Left kidney (tissue), 2 donors: ENCODE measurements around the gene MEGF6. TPM values are rescaled to one million over a fixed set of nuclear protein-coding genes. Genes with fewer than 3 reads are reported as not detected.

Experiments
- DNase-seq: peaks from one replicate; pipeline ENCODE4 v3.0.0-alpha.2; 2013
- polyA plus RNA-seq: library from polyadenylated mRNA; unstranded; fragments of 120-200 nt; gene quantifications from one replicate; pipeline ENCODE4 v1.2.1, GENCODE V29; 2013; ENCODE audit not compliant: insufficient read length

MEGF6 gene
- polyA plus RNA-seq, 1 donor, result 8.6 TPM

DNA sequence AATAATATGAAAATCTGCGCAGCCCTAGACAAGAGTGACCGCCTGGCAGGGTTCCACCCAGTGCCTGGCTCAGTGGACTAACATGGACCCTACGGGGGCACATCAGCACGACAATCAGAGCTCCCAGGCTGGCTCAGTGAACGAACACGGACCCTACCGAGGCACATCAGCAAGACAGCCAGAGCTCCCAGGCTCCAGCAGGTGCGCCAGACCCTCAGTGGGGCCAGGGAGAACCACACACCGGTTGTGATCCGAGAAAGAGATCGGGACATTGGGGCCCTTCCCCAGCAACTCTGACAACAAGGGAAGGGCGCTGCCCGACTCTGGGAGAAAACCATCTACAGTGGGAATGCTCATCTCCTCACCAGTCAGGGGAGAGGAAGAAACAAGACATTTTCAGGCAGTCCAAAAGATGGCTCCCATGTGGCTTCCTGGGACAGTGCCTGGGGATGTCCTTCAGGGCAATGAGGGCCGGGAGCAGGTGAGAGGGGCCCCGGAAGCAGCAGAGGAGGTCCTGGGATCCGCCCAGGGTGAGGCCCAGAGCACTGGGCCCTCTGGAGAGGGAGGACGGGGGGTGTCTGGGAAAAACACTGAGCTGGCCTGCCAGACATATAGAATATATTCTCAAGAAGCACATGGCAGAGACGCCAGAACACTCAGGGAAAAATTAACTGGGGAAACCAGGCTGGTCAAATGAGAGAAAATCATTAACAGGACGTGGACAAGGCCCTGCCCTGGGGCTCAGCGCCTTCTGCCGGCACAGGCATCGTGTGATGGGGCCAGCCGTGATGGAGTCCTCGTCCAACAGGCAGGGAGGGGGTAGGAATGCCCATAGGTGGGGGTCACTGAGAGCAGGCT is 152.0 kb downstream of the MEGF6 start:
- no peak for DNase-seq

DNA sequence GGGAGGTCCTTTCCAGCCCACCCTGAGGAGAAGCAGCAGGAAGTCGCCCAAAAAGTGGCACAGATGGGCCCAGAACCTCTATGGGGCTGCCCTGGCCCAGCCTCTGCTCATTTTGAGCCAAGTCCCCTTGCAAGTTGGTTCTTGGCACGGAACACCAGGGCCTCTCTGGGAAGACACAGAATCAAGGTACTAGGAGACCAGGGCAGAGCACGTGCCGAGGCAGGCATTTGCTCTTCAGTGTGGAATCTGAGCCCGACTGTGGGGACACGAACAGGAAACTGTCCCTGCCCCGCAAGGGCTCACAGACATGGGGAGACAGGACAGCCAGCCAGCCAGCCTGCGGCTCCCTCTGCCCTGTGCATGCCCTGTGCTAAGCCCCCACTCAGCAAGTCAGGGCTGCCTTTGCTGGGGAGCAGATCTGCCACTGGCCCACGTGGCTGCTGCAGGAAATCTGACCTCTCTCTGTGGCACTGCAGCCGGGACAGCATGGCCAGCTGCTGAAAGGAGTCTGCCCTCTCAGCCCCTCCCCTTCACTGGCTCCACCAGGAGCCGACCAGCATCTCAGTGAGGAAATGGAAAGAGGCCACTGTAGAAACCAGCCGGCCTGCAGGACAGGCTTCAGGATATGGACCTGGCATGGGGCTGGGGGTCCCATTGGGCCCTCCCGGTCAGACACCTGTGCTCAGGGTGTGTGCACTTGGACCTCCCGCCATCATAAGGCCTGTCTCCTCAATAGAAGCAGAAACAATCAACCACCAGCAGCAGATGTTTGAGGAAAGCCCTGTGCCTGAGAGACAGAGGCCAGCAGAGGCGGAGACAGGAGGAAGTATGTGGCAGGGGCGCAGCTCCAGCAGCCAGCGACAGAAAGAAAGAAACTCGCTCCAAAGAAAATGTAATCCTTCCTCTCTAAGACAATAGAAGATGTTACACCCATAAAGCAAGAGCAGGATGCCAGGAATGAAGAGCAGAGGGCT is 153.1 kb downstream of the MEGF6 start:
- no peak for DNase-seq

DNA sequence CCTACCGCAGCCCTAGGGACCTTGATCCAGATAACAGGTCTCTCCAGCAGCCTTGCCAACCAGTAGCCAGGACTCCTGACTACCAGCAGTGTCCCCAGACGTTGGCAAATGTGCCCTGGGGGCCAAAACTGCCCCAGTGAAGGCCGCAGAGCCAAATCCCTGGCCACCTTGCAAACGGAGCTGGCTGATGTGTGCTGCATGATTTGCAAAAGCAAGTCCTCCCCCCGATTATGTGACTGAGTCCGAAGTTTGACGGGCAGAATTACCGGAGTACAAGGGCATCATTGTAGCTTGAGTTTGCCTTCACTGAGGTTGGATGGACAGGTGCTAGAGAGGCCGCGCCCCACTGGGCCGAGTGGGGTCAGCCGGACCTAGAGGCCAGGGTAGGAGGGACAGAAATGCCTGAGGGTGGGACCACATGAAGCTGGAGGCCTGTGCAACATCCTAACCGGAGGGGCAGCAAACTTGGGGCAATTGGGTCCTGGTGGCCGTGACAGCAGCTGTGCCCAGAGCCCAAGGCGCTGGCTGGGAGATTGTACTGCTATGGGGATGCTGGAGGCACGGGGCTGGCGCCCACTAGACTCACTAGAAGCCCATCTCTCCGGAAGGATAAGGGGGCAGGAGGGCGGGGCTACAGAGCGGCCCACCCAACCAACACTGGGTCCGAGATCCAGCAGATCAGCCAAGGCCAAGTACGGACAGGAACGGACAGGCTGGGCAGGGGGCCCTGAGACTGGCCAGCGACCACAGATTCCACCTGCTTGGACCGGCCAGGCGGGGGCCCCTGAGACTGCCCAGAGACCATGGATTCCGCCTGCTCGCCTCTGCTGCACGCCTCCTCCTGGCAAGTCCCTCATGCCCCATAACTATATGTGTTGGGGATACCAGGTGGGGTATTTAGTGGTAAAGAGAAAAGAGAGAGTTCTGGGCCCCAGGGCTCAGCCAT is 154.1 kb downstream of the MEGF6 start:
- no peak for DNase-seq

DNA sequence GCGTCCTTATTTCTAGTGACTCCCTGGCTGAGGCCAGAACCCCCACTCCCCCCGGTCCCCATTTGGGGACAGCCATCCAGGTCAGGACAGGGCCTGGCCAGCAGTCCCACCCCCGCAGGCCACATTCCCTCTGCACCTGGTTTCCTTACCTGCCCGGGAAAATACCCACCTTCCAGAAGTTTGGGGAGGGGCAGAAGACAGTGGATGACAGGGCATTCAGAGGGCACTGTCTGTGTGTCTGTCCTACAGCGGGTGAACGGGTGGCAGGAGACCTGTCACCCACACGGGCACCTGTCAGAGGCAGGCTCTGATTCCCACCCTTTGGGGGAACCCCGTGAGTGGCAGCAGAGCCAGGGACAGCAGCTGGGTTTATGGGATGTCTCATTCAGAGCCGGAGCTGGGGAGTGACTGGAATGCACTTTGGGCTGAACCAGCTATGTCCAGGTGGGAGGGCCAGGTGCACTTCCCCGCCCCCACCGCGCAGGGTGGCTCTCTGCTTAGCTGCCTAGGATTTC is 154.8 kb downstream of the MEGF6 start:
- DNase-seq, result no peak

DNA sequence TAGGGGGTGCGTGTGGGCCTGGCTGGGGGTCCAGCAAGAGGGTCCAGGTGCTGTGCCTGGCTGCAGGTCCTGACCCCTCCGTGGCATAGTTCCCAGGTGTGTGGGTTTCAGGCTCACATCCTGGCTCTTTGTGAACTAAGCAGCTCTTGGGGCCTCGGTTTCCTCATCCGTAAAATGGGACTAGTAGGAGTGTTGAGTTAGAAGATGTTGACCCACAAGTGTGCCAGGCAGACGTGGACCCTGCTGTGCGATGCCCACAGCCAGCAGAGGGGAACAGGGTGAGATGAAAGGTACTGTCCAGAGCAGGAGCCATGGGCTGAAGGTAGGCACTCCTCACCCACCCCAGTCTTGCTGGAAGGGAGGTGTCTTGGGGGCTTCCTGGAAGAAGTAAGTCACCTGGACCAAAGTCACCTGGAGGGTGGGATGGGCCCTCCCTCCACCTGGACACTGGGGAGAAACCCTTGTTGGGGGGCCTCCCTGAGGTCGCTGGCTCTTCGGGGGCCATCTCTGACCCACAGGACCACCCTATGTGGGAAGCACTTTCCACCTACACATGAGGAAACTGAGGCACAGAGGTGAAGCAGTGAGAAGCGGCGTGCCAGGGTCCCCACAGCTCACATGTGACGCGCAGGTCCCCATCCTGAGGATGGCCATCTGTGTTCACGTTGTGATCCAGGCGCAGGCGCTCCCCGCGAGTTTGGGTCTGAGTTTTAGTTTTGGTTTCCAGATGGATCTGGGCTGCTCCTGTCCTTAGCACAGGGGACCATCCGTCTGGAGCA is 155.4 kb downstream of the MEGF6 start:
- no peak for DNase-seq

DNA sequence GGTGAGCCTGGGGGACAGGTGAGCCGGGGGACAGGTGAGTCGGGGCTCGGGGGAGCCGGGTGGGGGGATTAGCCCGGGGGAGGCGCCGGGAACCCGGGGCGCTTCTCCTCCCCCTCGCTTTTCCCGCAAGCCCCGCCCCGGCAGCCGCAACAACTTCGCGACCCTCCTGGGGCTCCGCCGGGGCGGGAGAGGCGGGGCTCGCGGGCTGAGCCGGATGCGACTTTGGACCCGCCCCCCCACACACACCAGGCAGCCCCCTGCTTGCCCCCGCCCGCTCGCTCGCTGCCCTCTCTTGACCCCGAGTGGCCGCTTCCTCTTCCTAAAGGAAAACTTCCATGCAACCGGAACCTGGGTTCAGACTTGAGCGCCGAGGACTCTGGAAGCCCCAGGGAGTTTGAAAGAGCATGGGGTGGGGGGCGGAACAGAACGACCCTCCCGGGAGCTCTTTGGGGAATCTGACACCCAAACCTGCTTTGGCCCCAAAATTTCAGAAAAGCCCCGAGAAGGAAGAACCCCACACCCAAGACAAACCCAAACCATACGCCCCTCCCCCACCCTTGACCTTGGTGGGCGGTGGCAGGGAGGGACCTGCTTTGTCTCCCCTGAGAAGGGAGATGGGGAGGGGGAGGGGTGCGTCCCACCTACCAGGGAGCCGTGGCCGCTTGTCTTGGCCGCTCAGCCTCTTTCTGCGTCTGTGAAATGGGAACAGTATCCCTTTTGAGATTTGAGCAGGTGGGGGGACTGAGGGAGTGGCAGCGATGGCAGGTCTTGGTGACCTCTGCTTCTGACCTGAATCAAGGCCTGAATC is 156.3 kb downstream of the MEGF6 start:
- no peak for DNase-seq

DNA sequence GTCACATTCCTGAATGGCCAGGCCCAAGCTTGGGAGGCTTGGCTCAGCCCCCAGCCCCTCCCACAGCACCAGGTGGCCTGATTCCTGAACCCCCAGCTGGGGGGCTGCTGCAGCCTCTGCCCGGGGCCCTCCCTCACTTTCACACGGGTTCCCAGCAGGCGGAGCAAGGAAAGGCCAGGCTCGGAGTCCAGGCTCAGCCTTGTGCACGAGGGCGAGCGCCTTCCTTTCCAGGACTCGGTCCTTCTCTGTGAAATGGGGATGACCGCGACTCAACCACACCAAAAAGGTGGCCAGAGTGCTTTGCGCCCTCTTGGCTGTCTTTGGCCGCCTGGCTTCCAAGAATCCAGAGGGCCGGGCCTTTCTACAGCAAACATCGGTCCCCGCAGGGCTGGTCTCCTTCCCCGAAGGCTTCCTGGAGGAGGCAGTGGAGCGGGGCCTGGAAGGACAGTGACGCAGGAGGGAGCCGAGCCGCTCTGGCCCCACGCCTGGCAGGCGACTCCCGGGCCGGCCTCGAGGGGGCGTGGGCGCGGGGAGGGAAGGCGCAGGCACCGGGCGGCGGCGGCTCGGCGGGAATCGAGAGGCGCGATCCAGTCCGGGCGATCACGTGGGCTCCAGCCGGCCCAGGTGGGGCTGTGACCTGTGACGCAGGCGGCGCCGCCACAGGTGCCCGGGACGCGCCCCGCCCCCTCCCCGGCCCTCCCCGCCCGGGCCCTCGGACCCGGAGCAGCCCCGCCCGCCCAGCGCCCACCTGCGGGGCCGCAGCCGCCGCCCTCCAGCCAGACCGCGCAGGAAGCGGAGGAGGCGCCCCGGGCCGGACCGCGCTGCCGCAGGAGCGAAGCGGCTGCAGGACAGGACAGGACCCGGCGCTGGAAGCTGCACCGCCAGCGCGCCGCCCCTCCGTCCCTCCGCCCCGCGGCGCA is 157.2 kb downstream of the MEGF6 start, which contains the start of gene ARHGEF16:
ARHGEF16 (plus strand) TSS at position 775 of the 920 bp plus-strand sequence. CDS start 8,420 bp downstream, outside the sequence.
- DNase-seq, result no peak

DNA sequence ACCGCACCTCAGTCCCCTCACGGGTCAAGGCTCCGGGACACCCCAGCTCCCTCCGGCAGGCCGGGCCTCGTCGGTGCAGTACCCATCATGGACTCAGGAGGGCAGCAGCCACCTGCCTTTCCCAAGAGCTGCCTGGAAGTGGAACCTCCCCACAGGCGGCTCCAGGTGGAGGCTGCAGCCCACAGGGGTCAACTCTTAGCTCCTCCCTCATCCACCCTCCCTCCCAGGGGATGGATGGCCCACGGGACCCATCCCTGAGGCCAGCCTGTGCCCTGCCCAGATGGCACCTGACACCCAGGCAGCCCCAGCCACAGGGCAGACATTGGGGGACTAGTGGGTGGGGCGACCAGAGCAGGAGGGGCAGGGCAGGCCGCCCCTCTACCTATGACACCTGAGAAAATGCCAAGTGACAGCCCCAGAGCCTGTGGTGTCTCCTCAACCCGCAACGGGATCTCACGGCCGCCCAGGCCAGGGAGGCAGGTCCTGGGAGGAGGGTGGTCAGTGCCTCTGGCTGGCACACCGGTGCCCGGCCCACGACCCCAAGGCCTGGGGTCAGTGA is 158.0 kb downstream of the MEGF6 start:
- peak; percentile 53 for DNase-seq

DNA sequence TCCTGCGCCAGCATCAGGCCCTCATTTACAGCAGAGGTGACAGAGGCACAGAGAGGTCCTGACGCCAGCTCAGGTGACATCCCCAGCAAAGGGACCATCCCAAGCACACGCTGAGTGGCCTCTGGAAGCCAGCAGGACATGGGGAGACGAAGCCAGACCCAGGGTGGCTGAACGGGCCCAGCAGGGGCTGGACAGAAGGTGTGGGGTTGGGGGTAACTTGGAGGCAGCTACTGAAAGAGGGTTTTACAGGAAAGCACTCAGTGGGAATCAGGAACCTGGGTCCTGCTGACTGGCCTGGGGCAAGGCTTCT is 158.5 kb downstream of the MEGF6 start:
- no peak for DNase-seq

DNA sequence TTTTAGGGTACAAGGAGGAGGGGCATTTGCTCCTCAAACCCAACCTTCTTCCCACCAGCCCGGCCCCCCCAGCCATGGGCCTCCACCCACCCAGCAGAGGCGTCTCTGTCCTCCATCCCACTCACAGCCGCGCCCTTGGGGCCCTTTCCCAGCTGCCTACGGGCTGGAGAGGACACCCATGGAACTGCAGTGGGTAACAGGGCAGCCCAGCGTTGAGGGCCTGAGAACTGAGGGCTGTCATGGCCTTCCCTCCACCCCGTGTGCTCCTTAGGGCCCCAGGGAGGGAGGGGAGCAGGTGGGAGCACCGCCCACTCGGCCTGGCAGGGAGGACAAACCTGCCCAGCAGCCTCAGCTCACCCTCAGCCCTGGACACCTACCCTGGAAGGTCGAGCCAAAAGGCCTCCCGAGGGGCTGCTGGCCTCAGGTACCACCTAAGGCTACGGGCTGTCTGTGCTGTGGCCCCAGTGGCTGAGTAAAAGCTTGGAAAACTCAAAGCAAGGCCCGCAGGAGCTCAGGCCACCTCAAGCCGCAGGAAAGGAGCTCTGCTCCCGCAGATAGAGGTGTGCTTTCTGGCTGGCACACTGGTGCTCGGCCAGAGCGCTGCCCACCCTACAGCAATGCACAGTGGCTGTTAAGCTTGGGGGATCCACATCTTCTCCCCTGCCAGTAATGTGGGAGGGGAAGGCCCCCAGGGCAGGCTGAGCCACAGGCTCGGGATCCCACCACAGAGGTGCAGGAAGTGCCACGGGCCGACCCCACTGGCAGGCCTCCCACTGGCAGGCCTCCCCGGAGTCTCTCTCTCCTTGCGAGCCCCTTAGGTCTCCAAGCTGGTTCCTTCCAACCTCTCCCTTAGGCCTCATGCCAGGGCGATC is 159.1 kb downstream of the MEGF6 start:
- DNase-seq, result no peak

DNA sequence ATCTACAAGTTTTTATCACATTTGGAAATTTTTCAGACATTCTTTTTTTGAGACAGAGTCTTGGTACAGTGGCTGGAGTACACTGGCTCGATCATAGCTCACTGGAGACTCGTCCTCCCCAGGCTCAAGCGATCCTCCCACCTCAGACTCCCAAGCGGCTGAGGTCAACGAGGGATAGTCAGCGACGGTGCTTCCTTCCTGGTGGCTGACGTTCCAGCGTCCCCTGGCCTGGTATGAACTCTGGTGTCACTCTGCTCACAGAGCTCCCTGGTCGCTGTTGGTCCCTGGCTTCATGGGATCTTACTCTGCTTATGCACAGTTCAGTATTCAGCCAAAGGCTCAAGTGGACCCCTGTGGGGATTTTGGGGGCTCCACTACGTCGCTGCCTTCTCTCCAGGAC is 160.3 kb downstream of the MEGF6 start:
- no peak for DNase-seq

DNA sequence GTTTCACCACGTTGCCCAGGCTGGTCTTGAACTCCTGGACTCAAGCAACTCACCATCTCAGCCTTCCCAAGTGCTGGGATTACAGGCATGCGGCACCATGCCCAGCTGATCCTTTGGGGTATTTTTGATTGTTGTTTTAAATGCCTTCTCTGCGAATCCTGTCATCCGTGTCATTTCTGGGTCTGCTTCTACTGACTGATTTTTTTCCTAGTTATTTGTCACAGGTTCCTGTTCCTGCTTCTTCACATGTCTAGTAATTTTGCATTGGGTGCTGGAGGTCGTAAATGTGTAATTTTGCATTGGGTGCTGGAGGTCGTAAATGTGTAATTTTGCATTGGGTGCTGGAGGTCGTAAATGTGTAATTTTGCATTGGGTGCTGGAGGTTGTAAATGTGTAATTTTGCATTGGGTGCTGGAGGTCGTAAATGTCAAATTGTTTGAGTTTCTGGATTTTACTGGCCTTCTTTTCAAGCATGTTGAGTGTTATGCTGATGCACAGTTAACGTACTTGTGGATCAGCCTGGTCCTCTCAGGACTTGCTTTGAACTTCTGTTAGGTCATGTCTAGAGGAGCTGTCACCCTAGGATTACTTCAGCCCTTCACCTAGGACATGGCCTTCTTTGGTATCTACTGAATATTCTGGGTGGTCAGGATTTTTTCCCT is 161.0 kb downstream of the MEGF6 start:
- no peak for DNase-seq

DNA sequence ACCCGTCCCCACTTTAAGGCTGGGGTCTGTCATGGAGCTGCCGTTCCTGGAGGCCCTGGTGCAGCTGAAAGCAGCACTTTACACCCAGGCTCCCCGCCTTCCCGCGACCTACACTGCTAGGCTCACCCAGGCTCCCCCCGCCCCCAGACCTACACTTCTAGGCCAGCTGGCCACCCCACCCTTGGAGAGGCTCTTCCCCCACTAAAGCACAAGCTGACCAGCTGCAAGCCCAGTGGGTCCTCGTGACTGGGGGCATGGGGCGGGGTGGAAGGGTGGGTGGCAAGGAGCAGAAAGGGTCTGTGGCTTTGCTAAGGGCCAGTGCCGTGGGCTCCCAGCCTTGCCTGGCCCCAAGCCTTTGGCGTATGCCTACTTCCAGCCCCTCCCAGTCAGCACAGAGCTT is 166.6 kb downstream of the MEGF6 start:
- no peak for DNase-seq

DNA sequence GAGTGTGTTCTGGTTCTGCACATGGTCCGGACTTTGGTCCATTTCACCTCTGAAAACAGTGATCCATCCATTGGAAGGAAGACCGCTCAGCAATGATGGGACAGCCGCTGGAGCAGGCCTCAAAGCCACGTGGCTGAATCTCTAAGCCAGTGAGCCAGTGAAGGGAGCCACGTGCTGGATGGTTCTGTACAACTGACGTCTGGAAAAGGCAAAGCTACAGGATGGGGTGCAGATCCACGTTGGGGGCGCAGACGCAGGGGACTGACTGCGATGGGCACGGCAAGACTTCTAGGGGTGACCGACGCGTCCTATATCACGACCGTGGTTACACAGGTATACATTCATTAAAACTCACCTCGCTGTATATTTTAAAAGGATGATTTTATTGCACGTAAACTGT is 167.0 kb downstream of the MEGF6 start:
- no peak for DNase-seq

DNA sequence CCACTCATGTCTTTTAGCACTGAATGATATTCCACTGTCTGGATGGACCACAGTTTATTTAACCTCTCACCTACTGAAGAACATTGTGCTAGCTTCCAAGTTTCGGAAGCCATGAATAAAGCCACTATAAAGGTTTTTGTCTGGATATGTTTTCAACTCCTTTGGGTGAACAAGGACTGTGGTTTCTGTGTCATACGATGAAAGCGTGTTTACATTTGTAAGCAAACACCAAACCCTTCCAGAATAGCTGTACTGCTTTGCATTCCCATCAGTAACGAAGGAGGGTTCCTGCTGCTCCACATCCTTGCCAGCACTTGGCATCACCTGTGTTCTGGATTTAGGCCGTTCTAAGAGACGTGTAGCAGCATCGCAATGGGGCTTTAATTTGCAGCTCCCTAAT is 167.5 kb downstream of the MEGF6 start:
- no peak for DNase-seq

DNA sequence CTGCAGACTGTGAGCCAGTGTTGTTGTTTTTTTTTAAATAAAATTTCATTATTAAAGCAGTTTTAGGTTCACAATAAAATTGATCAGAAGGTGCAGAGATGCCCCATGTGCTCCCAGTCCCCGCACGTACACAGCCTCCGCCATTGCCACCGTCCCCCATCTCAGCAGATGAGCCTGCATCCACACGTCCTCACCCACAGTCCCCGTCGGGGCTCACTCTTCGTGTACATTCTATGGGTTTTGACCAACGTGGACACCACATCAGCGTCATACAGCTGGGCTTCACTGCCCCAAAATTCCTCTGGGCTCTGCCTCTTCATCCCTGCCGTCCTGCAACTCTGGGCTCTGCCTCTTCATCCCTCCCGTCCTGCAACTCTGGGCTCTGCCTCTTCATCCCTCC is 168.4 kb downstream of the MEGF6 start:
- no peak for DNase-seq

DNA sequence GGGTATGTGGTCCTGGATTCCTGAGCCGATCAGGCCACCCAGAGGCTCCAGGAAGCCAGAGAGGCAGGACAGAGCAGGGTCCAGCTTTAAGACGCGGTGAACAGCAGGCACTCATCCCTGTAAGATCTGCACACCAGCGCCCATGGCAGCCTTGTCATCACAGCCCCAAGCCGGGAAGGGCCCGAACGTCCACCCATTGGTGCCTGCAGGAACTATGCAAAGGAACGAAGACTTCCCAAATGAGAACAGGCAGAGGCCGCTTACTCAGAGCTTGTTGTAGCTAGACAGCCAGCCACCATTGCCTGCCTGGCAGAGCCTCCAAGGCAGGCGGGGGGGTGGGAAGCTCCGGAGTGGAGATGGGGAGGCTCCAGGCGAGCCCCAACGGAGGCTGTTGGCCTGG is 169.0 kb downstream of the MEGF6 start:
- no peak for DNase-seq
